ENCODE results near the gene RTL5.

Gene RTL5

DNA sequence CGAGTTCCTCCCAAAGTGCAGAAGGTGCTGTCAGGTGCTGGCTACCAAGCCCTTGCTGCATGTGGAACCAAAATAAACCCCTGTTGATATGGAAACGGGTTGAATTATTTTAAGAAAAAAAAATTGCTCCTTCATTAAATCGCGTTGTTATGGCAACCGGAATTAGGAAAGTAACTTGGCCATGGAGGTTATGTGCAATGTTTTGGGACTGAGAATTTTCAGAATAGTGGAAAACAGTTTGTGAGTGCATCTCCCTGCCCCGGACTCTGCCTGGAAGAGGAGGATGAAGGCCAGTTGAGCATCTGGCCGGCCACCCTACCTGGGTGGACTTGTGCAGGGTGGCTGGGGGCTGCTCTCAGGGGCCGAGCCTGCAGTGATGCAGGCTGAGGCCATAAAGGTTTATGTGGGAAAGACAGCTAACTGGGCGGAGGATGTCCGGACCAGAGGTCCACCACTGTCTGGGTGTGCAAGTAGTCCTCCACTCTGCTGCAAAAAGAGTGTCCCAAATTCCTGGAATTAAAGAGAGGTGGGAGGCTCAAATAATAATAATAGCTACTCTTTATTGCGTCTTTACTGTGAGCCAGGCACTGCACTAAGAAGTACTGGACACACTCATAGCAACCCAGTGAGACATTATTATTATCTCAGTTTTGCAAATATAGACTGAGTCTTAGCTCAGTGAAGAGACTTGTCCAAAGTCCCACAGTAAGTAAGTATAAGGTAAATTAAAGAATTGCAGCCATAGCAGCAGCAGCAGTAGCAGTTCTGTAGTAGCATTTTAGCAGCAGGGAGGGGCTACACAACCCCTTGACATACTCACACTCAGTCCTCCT is 20.6 kb downstream of the RTL5 start:
- Histone ChIP-seq H3K27ac (ENCODE audit: poor library complexity, severe bottlenecking) (no peak overlapping the region), H3K9me3 (ENCODE audit: severe bottlenecking) (no peaks in the 10 kb centered on the region), H3K4me3 (ENCODE audit: severe bottlenecking) (no peak overlapping the region), H3K36me3 (ENCODE audit: low read depth) (no peaks in the 10 kb centered on the region), H3K4me1 (ENCODE audit: insufficient read depth, poor library complexity, severe bottlenecking) (no peaks in the 10 kb centered on the region), H3K27me3 (ENCODE audit: insufficient read depth, poor library complexity, severe bottlenecking) (no peaks in the 10 kb centered on the region)
- ATAC-seq (ENCODE audit: low read depth) (no peak), DNase-seq (ENCODE audit: low spot score) (no peak)
- TF ChIP-seq, protein P1, sequence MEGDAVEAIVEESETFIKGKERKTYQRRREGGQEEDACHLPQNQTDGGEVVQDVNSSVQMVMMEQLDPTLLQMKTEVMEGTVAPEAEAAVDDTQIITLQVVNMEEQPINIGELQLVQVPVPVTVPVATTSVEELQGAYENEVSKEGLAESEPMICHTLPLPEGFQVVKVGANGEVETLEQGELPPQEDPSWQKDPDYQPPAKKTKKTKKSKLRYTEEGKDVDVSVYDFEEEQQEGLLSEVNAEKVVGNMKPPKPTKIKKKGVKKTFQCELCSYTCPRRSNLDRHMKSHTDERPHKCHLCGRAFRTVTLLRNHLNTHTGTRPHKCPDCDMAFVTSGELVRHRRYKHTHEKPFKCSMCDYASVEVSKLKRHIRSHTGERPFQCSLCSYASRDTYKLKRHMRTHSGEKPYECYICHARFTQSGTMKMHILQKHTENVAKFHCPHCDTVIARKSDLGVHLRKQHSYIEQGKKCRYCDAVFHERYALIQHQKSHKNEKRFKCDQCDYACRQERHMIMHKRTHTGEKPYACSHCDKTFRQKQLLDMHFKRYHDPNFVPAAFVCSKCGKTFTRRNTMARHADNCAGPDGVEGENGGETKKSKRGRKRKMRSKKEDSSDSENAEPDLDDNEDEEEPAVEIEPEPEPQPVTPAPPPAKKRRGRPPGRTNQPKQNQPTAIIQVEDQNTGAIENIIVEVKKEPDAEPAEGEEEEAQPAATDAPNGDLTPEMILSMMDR (IDR thresholded peaks at IDR 0.05; ENCODE audit: poor library complexity, severe bottlenecking) = no peak

DNA sequence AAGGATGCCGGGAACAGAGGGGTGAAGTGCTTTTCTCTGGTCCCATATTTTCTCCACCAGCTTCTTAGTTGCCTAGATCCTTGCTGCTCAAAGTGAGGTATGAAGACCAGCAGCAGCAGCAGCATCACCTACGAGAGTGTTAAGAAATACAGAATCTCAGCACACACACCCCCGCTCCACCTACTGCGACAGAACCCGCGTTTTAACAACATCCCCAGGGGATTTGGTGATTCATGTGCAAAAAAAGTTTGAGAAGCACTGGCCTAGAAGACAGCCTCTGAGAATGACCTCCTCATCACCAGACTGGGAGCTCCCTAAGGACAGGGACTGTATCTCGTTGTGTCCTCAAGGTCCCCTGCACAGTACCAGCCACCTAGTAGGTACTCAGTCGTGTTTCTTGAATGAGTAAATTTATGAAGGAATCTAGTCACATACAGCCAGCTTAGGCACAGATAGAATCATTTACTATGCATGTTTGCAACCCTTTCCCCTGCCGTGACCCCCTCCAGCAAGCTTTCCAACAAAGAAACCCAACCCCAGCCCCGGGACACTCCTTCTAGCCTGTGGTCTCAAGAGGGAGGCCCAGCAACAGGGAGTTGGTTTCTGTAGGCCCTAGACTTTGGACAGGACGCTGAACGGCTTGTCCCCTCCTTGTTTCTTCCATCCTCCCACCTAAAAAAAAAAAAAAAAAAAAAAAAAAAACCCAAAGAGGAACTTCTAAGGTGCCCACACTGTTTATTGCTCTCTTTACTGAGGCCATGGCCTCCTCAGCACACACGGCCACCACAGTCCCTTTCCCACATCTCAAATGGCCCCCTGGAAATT is 21.5 kb downstream of the RTL5 start:
- ATAC-seq (ENCODE audit: low read depth) (no peak), DNase-seq (ENCODE audit: low spot score) (no peak)
- Histone ChIP-seq H3K27ac (ENCODE audit: poor library complexity, severe bottlenecking) (no peak overlapping the region), H3K9me3 (ENCODE audit: severe bottlenecking) (no peaks in the 10 kb centered on the region), H3K4me3 (ENCODE audit: severe bottlenecking) (no peak overlapping the region), H3K4me1 (ENCODE audit: insufficient read depth, poor library complexity, severe bottlenecking) (no peaks in the 10 kb centered on the region), H3K27me3 (ENCODE audit: insufficient read depth, poor library complexity, severe bottlenecking) (no peaks in the 10 kb centered on the region), H3K36me3 (ENCODE audit: low read depth) (no peaks in the 10 kb centered on the region)
- TF ChIP-seq, protein P1 (IDR thresholded peaks at IDR 0.05; ENCODE audit: poor library complexity, severe bottlenecking) = no peak

DNA sequence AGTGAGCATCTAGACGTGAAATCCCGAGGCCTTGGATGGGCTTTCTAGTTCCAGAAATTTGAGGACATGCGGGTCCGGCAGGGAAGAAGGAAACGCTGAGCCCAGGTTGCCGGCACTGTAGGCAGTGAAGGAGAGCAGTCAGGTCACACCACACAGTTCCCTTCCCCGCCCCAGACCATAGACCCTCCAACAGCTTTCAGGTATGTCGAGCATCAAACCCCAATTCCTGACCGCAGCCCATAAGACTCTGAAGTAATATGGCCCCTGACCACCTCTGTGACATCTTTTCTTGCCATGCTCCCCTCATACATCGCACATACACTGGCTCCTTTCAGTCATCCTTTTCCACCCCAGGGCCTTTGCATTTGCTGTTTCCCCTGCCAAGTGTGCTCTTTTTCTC is 23.0 kb downstream of the RTL5 start:
- no peak overlapping the region for H3K4me3 ChIP-seq (ENCODE audit: severe bottlenecking)
- no peak for DNase-seq (ENCODE audit: low spot score)
- no peak for ATAC-seq (ENCODE audit: low read depth)
- no peaks in the 10 kb centered on the region for H3K9me3 ChIP-seq (ENCODE audit: severe bottlenecking)
- TF ChIP-seq, protein P1 (IDR thresholded peaks at IDR 0.05; ENCODE audit: poor library complexity, severe bottlenecking) = no peak
- no peak overlapping the region for H3K27ac ChIP-seq (ENCODE audit: poor library complexity, severe bottlenecking)
- no peaks in the 10 kb centered on the region for H3K36me3 ChIP-seq (ENCODE audit: low read depth)
- H3K27me3 ChIP-seq (ENCODE audit: insufficient read depth, poor library complexity, severe bottlenecking) = no peaks in the 10 kb centered on the region
- no peaks in the 10 kb centered on the region for H3K4me1 ChIP-seq (ENCODE audit: insufficient read depth, poor library complexity, severe bottlenecking)

DNA sequence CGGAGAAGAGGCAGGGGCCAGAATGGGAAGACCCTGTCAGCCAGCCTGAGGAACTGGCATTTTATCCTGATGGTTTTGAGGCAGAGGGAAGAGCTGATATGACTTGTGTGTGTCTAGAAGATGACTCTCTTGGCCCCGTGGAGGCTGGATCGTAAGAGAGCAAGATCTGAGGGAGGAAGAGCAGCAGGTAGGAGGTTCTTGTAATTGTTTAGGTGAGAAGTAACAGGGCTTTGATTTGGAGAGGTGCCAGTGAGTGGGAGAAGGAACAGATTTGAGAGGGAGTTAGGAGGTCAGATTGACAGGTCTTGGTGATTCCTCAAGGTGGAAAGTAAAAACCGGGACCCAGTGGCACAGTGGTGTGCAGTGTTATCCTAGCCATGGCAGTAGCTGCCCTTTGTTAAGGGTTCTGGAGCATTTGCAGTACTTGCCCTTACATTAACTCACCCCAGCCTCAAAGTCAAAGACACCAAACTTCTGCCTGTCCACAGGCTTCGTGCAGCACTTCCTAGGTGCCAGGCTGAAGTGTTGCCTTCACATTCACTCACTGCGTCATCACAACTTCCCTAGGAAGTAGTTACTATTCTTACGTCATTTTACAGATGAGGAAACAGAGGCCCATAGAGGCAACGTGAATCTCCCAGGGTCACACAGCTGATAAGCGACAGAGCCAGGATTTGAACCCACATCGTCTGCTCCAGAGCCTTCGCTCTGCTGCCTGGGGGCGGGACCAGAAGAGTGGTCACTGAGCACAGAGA is 23.7 kb downstream of the RTL5 start:
- no peak overlapping the region for H3K27ac ChIP-seq (ENCODE audit: poor library complexity, severe bottlenecking)
- no peaks in the 10 kb centered on the region for H3K27me3 ChIP-seq (ENCODE audit: insufficient read depth, poor library complexity, severe bottlenecking)
- no peak overlapping the region for H3K4me3 ChIP-seq (ENCODE audit: severe bottlenecking)
- DNase-seq (ENCODE audit: low spot score) = no peak
- ATAC-seq (ENCODE audit: low read depth) = no peak
- H3K36me3 ChIP-seq (ENCODE audit: low read depth) = no peaks in the 10 kb centered on the region
- TF ChIP-seq, protein P1 (IDR thresholded peaks at IDR 0.05; ENCODE audit: poor library complexity, severe bottlenecking) = no peak
- no peaks in the 10 kb centered on the region for H3K4me1 ChIP-seq (ENCODE audit: insufficient read depth, poor library complexity, severe bottlenecking)
- H3K9me3 ChIP-seq (ENCODE audit: severe bottlenecking) = no peaks in the 10 kb centered on the region
